Measurements from ENCODE around the gene SHISAL1. TPM values are rescaled to one million over a fixed set of nuclear protein-coding genes. Genes with fewer than 3 reads are reported as not detected.

SHISAL1 gene
- total and polyA plus RNA-seq, 10 of the 15 experiments (the other 5 are each of a cell fraction or from before 2014, with no cell fraction given) = not detected

DNA sequence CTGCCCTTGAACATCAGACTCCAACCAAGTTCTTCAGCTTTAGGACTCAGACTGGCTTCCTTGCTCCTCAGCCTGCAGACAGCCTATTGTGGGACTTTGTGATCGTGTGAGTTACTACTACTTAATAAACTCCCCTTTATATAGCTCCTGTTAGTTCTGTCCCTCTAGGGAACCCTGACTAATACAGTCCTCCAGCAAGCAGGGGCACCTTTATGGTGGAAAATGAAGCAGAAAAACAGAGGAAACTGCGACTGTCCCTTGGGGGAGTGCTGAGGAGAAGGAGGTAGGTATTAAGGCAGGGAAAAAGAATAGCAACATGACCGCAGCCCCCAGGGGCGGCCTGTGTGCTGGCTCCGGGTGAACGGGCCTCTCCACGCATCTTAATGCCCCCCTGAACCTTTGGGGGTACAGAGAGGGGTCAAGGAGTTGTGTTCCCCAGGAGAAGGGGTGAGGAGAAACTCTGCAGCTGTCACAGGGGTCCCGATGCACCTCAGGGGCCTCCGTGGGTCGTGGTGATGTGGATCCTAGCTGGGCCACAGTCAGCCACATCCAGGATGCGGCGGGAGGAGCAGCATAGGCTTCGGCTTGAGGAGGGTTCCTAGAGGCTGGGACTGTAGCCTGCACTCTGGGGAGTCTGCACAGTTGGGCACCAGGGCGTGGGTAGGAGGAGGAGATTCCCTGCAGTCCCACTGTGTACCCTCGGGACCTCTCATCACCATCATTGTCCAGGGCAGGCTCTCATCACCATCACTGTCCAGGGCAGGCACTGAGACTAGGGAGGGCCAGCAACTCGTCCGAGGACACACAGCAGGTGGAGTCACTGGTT is 34.3 kb downstream of the SHISAL1 start:
- in situ Hi-C loops (cut with MboI) (no loop called here), intact Hi-C loops (cut with micrococcal nuclease; ENCODE audit: unreplicated experiment) (no loop called here)
- ChIA-PET RAD21 (ENCODE audit: unreplicated experiment) (no interaction called here), POLR2A (no interaction called here), CTCF (interaction anchor here (0.6 kb wide), 1 partner anchor 104 kb away, joined by 4 read pairs; no protein-coding TSS in a partner anchor), SMC1A (ENCODE audit: uncharacterized antibody, unreplicated experiment) (no interaction called here)
- Histone ChIP-seq H3K79me2 (ENCODE audit: control insufficient read depth, insufficient read depth, low read length) (no peaks in the 10 kb centered on the region), H2AFZ (ENCODE audit: control insufficient read depth, low read depth, low read length) (no peak overlapping the region), H3K9me3 (replicated peaks; ENCODE audit: control insufficient read depth, insufficient read depth, low read length) (no peaks in the 10 kb centered on the region), H4K20me1 (ENCODE audit: control insufficient read depth, insufficient read depth) (no peaks in the 10 kb centered on the region), H3K4me1 (ENCODE audit: control insufficient read depth, insufficient read depth, low read length) (no peaks in the 10 kb centered on the region), H3K4me2 (ENCODE audit: control insufficient read depth, insufficient read depth) (no peak overlapping the region), H3K36me3 (ENCODE audit: control insufficient read depth in 2 of 2, insufficient read depth in 2 of 2, low read length in 1 of 2) (no peaks in the 10 kb centered on the region), H3K27ac (ENCODE audit: control insufficient read depth, insufficient read depth) (no peak overlapping the region), H3K27me3 (replicated peaks in 1 of 2; ENCODE audit: control insufficient read depth in 2 of 2, insufficient read depth in 2 of 2, low read length in 1 of 2) (peaks cover 0 to 1% of the 10 kb centered on the region in 2 experiments; a peak in 3 of 4 replicates), H3K9ac (ENCODE audit: control insufficient read depth, insufficient read depth, low read length) (no peak overlapping the region), H3K4me3 (no peak overlapping the region)
- ATAC-seq = no peak
- DNase-seq (ENCODE audit: low read depth, low spot score) = no peak
- BruUV-seq (replicated peaks) = no TSS peak
- 1% methylated on average over 15 of the region's 17 CpGs for WGBS (ENCODE audit: insufficient coverage, insufficient replicate concordance, low lambda C conversion rate, missing lambda C conversion rate)
- no peak for FAIRE-seq
- TF ChIP-seq HDGF (IDR thresholded peaks at IDR 0.05) (no peak), TCF12 (IDR thresholded peaks at IDR 0.05; ENCODE audit: low read depth, low read length) (no peak), MYB (IDR thresholded peaks at IDR 0.05; ENCODE audit: borderline replicate concordance, low read depth, low read length) (no peak), RELA (IDR thresholded peaks at IDR 0.05; ENCODE audit: borderline replicate concordance, partially characterized antibody) (no peak), EP300 (IDR thresholded peaks at IDR 0.05; ENCODE audit: borderline replicate concordance in 1 of 2, control insufficient read depth in 1 of 2, low read depth in 2 of 2, low read length in 2 of 2) (no peak), ZZZ3 (IDR thresholded peaks at IDR 0.05; ENCODE audit: control insufficient read depth, insufficient read length, low read depth) (no peak)
- TF ChIP-seq, protein P1, sequence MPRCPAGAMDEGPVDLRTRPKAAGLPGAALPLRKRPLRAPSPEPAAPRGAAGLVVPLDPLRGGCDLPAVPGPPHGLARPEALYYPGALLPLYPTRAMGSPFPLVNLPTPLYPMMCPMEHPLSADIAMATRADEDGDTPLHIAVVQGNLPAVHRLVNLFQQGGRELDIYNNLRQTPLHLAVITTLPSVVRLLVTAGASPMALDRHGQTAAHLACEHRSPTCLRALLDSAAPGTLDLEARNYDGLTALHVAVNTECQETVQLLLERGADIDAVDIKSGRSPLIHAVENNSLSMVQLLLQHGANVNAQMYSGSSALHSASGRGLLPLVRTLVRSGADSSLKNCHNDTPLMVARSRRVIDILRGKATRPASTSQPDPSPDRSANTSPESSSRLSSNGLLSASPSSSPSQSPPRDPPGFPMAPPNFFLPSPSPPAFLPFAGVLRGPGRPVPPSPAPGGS (IDR thresholded peaks at IDR 0.05; ENCODE audit: borderline replicate concordance, insufficient read depth, low read depth, low read length, poor library complexity, severe bottlenecking) = no peak

Measured in GM12878 (cell line).